ACHN (cell line): ENCODE data around the gene SLC52A3.

ENCODE experiments used
- DNase-seq: peaks from one replicate; pipeline ENCODE4 v3.0.0-alpha.2; 2015
- in situ Hi-C: cut with HindIII; loops from 2 replicates; pipeline ENCODE4 v1.10.0; 2017; ENCODE audit warnings: low sequenced_read_pairs, low pct_ligation_motif_present, low pct_unique_long_range_greater_than_20kb

SLC52A3 gene

GRCh38 chr20:710780-711450 is 57.4 kb downstream of the SLC52A3 start:
- DNase-seq, result no peak
- in situ Hi-C loops, result no loop called here
